Prostate gland (tissue), 2 donors: ENCODE measurements around the gene STYXL2. TPM values are rescaled to one million over a fixed set of nuclear protein-coding genes. Genes with fewer than 3 reads are reported as not detected.
A peak's percentile ranks its signal among the peaks of the same experiment; 100 is the strongest.

Experiments used
- DNase-seq: peaks from one replicate; pipeline ENCODE4 v3.0.0-alpha.2; 2019; ENCODE audit warnings: low spot score
- H3K27ac ChIP-seq, 2 donors: fragments of 200-600 bp; sonication (generic); 2 replicates each; pipeline ENCODE4 v1.5.1; 2017 to 2019
- H3K27me3 ChIP-seq: fragments of 200-600 bp; sonication (generic); replicated peaks from 2 replicates; pipeline ENCODE4 v1.5.1; 2019; ENCODE audit not compliant: insufficient read depth
- H3K36me3 ChIP-seq, 2 donors: fragments of 200-600 bp; sonication (generic); 1 replicate in 1 of 2; 2 replicates in 1 of 2; pipeline versions ENCODE4 v1.5.1 to v1.8.1; 2017 to 2019
- H3K4me1 ChIP-seq: fragments of 200-600 bp; sonication (generic); replicated peaks from 2 replicates; pipeline ENCODE4 v1.5.1; 2019
- H3K4me3 ChIP-seq, 2 donors: fragments of 200-600 bp; sonication (generic); 2 replicates each; pipeline ENCODE4 v1.5.1; 2017 to 2019
- H3K9me3 ChIP-seq: fragments of 200-600 bp; sonication (generic); 2 replicates; pipeline ENCODE4 v1.5.1; 2017
- POLR2A ChIP-seq: fragments of 450-650 bp; IDR thresholded peaks from one replicate; pipeline ENCODE4 v1.6.1; 2016; ENCODE audit warnings: antibody characterized with exemption, mild to moderate bottlenecking
- POLR2AphosphoS5 ChIP-seq: sonication (generic); formaldehyde crosslinking; IDR thresholded peaks from one replicate; pipeline ENCODE4 v1.6.1; 2017; ENCODE audit warnings: antibody characterized with exemption
- WGBS: methylation state at CpG from one replicate; pipeline ENCODE4 v1.1.5; 2018; 5-methylcytosine and 5-hydroxymethylcytosine counted together
- intact Hi-C: fragments of 100-400 bp; cut with DNase I; formaldehyde crosslinking; loops from one replicate; pipeline ENCODE4 v1.14.2; 2022
- total RNA-seq, 2 donors: library from RNA; depleted of rRNA; stranded (reverse); fragments of >200 nt; gene quantifications; one replicate each; pipeline ENCODE4 v1.1.0, GENCODE V29; 2016
- TF ChIP-seq, protein P1 (sequence below), 4 experiments: fragments of 200-600 bp in 2 of 4; fragments of 450-650 bp in 2 of 4; sonication (generic) in 2 of 4; IDR thresholded peaks; 1 replicate in 3 of 4; 2 replicates in 1 of 4; pipeline ENCODE4 v1.5.1; 2016 to 2019; ENCODE audit warnings: antibody characterized with exemption in 4 of 4, mild to moderate bottlenecking in 2 of 4, moderate library complexity in 2 of 4

The STYXL2 gene
- total RNA-seq, 2 donors from 2014 or later = 0.34 to 1.5 TPM

GRCh38 chr1:167054946-167055630 is 38.8 kb upstream of the STYXL2 start:
- WGBS = 89% methylated on average over 14 of the region's 14 CpGs
- Histone ChIP-seq H3K27me3 (no peaks in the 10 kb centered on the region), H3K36me3 (no peaks in the 10 kb centered on the region), H3K9me3 (no peaks in the 10 kb centered on the region), H3K27ac (no peak overlapping the region), H3K4me1 (no peaks in the 10 kb centered on the region), H3K4me3 (no peak overlapping the region)
- TF ChIP-seq POLR2AphosphoS5 = no peak
- TF ChIP-seq, protein P1, sequence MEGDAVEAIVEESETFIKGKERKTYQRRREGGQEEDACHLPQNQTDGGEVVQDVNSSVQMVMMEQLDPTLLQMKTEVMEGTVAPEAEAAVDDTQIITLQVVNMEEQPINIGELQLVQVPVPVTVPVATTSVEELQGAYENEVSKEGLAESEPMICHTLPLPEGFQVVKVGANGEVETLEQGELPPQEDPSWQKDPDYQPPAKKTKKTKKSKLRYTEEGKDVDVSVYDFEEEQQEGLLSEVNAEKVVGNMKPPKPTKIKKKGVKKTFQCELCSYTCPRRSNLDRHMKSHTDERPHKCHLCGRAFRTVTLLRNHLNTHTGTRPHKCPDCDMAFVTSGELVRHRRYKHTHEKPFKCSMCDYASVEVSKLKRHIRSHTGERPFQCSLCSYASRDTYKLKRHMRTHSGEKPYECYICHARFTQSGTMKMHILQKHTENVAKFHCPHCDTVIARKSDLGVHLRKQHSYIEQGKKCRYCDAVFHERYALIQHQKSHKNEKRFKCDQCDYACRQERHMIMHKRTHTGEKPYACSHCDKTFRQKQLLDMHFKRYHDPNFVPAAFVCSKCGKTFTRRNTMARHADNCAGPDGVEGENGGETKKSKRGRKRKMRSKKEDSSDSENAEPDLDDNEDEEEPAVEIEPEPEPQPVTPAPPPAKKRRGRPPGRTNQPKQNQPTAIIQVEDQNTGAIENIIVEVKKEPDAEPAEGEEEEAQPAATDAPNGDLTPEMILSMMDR (IDR thresholded peaks at IDR 0.05) = no peak
- no peak for TF ChIP-seq POLR2A
- intact Hi-C loops = no loop called here
- no peak for DNase-seq

DNA sequence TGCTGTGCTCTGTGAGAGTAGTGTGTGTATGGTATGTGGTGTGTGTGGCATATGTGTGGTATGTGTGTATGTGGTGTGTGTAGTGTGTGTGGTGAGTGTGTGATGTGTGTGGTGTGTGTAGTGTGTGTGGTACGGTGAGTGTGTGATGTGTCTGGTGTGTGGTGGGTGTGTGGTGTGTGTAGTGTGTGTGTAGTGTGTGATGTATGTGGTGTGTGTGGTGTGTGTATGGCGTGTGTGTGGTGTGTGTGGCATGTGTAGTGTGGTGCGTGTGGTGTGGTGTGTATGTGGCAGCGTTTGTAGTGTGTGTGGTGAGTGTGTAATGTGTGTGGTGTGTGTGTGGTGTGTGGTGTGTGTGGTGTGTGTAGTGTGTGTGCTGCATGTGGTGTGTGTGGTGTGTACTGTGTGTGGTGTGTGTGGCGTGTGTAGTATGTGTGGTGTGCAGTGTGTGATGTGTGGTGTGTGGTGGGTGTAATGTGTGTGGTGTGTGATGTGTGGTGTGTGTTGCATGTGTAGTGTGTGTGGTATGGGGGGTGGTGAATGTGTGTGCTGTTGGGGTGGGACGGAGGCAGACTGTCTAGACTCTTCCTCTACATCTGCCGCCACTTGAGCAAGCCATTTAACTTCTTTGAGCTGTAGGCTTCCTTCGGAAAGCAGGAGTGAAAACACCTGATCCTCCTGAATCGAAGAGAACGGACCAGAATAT is 37.2 kb upstream of the STYXL2 start:
- intact Hi-C loops = loop anchor here (2.0 kb wide), 1 partner anchor 148 kb away; no protein-coding TSS in a partner anchor
- no peak for DNase-seq

DNA sequence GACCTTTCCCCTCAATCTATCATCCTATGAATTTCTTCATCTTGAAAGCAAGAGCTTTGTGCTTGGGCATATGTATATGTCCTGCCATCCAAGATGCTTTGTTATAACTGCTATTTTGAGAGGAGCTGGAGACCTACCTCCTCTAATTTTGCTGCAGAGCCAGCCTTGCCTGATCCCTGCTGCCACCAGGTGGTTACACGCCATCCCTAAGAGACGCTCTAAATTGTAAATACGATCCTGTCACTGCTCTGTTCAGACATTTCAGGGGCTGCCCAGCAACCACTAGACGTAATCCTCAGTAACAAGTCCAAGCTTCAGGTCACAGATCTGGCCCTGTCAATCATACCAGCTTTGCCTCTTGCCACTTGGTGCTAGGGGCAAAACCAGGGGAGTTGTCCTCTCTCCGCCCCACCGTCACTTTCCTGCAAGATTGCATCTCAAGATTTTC is 36.6 kb upstream of the STYXL2 start:
- Histone ChIP-seq H3K9me3 (no peaks in the 10 kb centered on the region), H3K4me3 (no peak overlapping the region), H3K4me1 (no peaks in the 10 kb centered on the region), H3K27me3 (no peaks in the 10 kb centered on the region), H3K27ac (no peak overlapping the region), H3K36me3 (no peaks in the 10 kb centered on the region)
- peak; percentile 20 for DNase-seq
- WGBS = 29% methylated on average over 6 of the region's 6 CpGs
- intact Hi-C loops = loop anchor here (2.0 kb wide), 1 partner anchor 148 kb away; no protein-coding TSS in a partner anchor
- TF ChIP-seq POLR2AphosphoS5 = no peak
- TF ChIP-seq, protein P1 (IDR thresholded peaks at IDR 0.05) = peak in 3 of 4 experiments; percentile 28 to 57 (median 54)

More for the DNA sequence above, 37.2 kb upstream of the STYXL2 start:
- 51% methylated on average over 10 of the region's 10 CpGs for WGBS
- H3K27me3 ChIP-seq = no peaks in the 10 kb centered on the region
- no peaks in the 10 kb centered on the region for H3K9me3 ChIP-seq
- H3K27ac ChIP-seq = no peak overlapping the region
- H3K4me1 ChIP-seq = no peaks in the 10 kb centered on the region
- H3K36me3 ChIP-seq = no peaks in the 10 kb centered on the region
- no peak for TF ChIP-seq POLR2A
- TF ChIP-seq, protein P1 (IDR thresholded peaks at IDR 0.05) = no peak
- H3K4me3 ChIP-seq = no peak overlapping the region

- peak; percentile 55 for DNase-seq
- intact Hi-C loops = loop anchor here (1.0 kb wide), 1 partner anchor 175 kb away; no protein-coding TSS in a partner anchor
- TF ChIP-seq POLR2AphosphoS5 (no peak), POLR2A (no peak)
- TF ChIP-seq, protein P1 (IDR thresholded peaks at IDR 0.05) = peak; percentile 87 to 98 (median 88)
- Histone ChIP-seq H3K27ac (no peak overlapping the region), H3K4me3 (no peak overlapping the region), H3K36me3 (no peaks in the 10 kb centered on the region), H3K9me3 (no peaks in the 10 kb centered on the region), H3K4me1 (no peaks in the 10 kb centered on the region), H3K27me3 (no peaks in the 10 kb centered on the region)
- 15% methylated on average over 17 of the region's 17 CpGs for WGBS
Observed at GRCh38 chr1:167059045-167059808, 34.6 kb upstream of the STYXL2 start.
